K562 (cell line): ENCODE data around the gene SAPCD1. TPM values are rescaled to one million over a fixed set of nuclear protein-coding genes. Genes with fewer than 3 reads are reported as not detected.

ENCODE experiments used
- MAFF ChIP-seq: IDR thresholded peaks from 2 replicates; pipeline ENCODE4 v1.6.1; 2012; ENCODE audit warnings: low read length, improper control_type of control experiment
- MAX ChIP-seq: sonication (generic); formaldehyde crosslinking; IDR thresholded peaks from 2 replicates; pipeline ENCODE4 v1.9.0; 2022; ENCODE audit warnings: mild to moderate bottlenecking, missing genetic modification reagents
- MEF2D ChIP-seq: conservative IDR thresholded peaks from 2 replicates; pipeline ENCODE4 v1.6.1; 2016; ENCODE audit warnings: low read depth, missing genetic modification characterization, missing compliant biosample characterization
- OTX1 ChIP-seq: fragments of 450-650 bp; formaldehyde crosslinking; IDR thresholded peaks from 2 replicates; pipeline ENCODE4 v1.4.0; 2022; ENCODE audit warnings: mild to moderate bottlenecking
- POLR2A ChIP-seq: fragments of 450-650 bp; conservative IDR thresholded peaks from 2 replicates; pipeline ENCODE4 v1.6.1; 2016
- PTBP1 ChIP-seq: fragments of 200-400 bp; formaldehyde crosslinking; IDR thresholded peaks from 2 replicates; pipeline ENCODE4 v1.6.1; 2017; ENCODE audit warnings: low read depth, low read length
- SMAD2 ChIP-seq: fragments of 150-350 bp; IDR thresholded peaks from 2 replicates; pipeline ENCODE4 v1.6.1; 2014; ENCODE audit warnings: low read depth, mild to moderate bottlenecking, low read length
- SUPT5H ChIP-seq: fragments of 450-650 bp; IDR thresholded peaks from 2 replicates; pipeline ENCODE4 v1.6.1; 2016
- ZFP91 ChIP-seq: sonication (generic); formaldehyde crosslinking; IDR thresholded peaks from 2 replicates; pipeline ENCODE4 v1.8.0; 2022; ENCODE audit warnings: mild to moderate bottlenecking, missing genetic modification reagents
- ZFPM2 ChIP-seq: fragments of 250-450 bp; sonication (Bioruptor Pico); IDR thresholded peaks from 2 replicates; pipeline ENCODE4 v1.5.1; 2022; ENCODE audit warnings: mild to moderate bottlenecking
- ZMIZ1 ChIP-seq, 2 experiments: fragments of 150-350 bp in 1 of 2; IDR thresholded peaks; 2 replicates each; pipeline ENCODE4 v1.6.1; 2012 to 2016; ENCODE audit warnings: low read depth in 2 of 2, low read length in 2 of 2, mild to moderate bottlenecking in 1 of 2, moderate library complexity in 1 of 2
- ZNF407 ChIP-seq: fragments of 450-650 bp; IDR thresholded peaks from 2 replicates; pipeline ENCODE4 v1.6.1; 2016; ENCODE audit warnings: low read depth
- polyA plus RNA-seq, 8 experiments: library from polyadenylated mRNA; depleted of rRNA in 4 of 8; stranded (reverse) in 5 of 8; unstranded in 3 of 8; fragments of >200 nt; fragmentation: Nextera tagmentation in 2 of 8; fragmentation: Illumina TruSeq in 1 of 8; extraction: Ambion mirVana in 2 of 8; extraction: Trizol in 1 of 8; gene quantifications; 2 replicates each; pipeline versions ENCODE4 v1.2.1 to v1.2.3, GENCODE V29; 2011 to 2014; ENCODE audit warnings: inconsistent platforms in 1 of 8, missing spikeins in 1 of 8
- total RNA-seq, 7 experiments: library from RNA; depleted of rRNA in 6 of 7; stranded (reverse); fragments of >200 nt in 6 of 7; fragmentation: Illumina TruSeq in 2 of 7; extraction: Trizol in 2 of 7; gene quantifications; 2 replicates each; pipeline versions ENCODE4 v1.2.1 to v1.2.3, GENCODE V29; 2011 to 2021; ENCODE audit warnings: low replicate concordance in 1 of 7

Gene SAPCD1
- total and polyA plus RNA-seq, 9 of the 15 experiments (the other 6 are each of a cell fraction or from before 2014, with no cell fraction given), result 2.6 to 30.2 (median 7.4) TPM

GRCh38 chr6:31739639-31740396 lies 22.6 kb upstream of the SAPCD1 start, which contains the start of gene MSH5 (continued):
- TF ChIP-seq MAX (CRISPR knock-in tag) (peak; percentile 100), OTX1 (peak; percentile 82; the same call in 1 of the 2 replicates), ZNF407 (no peak), ZFPM2 (CRISPR knock-in tag) (peak; percentile 91), ZFP91 (CRISPR knock-in tag) (peak; percentile 76; the same call in 1 of the 2 replicates), ZMIZ1 (IDR thresholded peaks at IDR 0.05; ENCODE audit: low read depth in 2 of 2, low read length in 2 of 2) (peak in 1 of 2 experiments; percentile 16; a peak in 2 of 4 replicates), SUPT5H (peak; percentile 92), SMAD2 (no peak), MEF2D (tag) (peak; percentile 55; the same call in 1 of the 2 replicates), POLR2A (peak; percentile 96), MAFF (peak; percentile 10; the same call in 1 of the 2 replicates), PTBP1 (0 out of 2 replicates have a peak, but pooled peaks have one; percentile 0)
